Large intestine (tissue), 3 donors: ENCODE data around the gene LSR. TPM values are rescaled to one million over a fixed set of nuclear protein-coding genes. Genes with fewer than 3 reads are reported as not detected.

ENCODE experiments used
- DNase-seq, 2 donors: peaks; one replicate each; pipeline versions ENCODE4 v3.0.0 to v3.0.0-alpha.2; 2013
- H3K27ac ChIP-seq: one replicate; pipeline ENCODE4 v1.5.1; 2013; ENCODE audit warnings: low read length
- H3K27me3 ChIP-seq: 2 replicates; pipeline ENCODE4 v1.6.1; 2013; ENCODE audit warnings: low read length; ENCODE audit not compliant: control insufficient read depth, insufficient read depth
- H3K36me3 ChIP-seq: 2 replicates; pipeline ENCODE4 v1.6.1; 2013; ENCODE audit warnings: low read length; ENCODE audit not compliant: control insufficient read depth, insufficient read depth
- H3K4me1 ChIP-seq: one replicate; pipeline ENCODE4 v1.6.1; 2013; ENCODE audit warnings: low read length; ENCODE audit not compliant: control insufficient read depth, insufficient read depth
- H3K4me3 ChIP-seq: one replicate; pipeline ENCODE4 v1.5.1; 2013; ENCODE audit warnings: low read length
- H3K9me3 ChIP-seq: one replicate; pipeline ENCODE4 v1.6.1; 2013; ENCODE audit warnings: mild to moderate bottlenecking, low read depth, low read length, moderate library complexity; ENCODE audit not compliant: control insufficient read depth
- WGBS: methylation state at CpG from one replicate; pipeline ENCODE4 v1.1.5; 2013; ENCODE audit warnings: low lambda C conversion rate; ENCODE audit not compliant: insufficient coverage; 5-methylcytosine and 5-hydroxymethylcytosine counted together
- polyA plus RNA-seq: library from polyadenylated mRNA; unstranded; fragments of 120-200 nt; gene quantifications from one replicate; pipeline ENCODE4 v1.2.1, GENCODE V29; 2013

The LSR gene
- polyA plus RNA-seq, 1 donor: 99.1 TPM

- no peaks in the 10 kb centered on the region for H3K27me3 ChIP-seq
- peak overlapping the region; percentile 69 for H3K4me3 ChIP-seq
- WGBS: no CpG with 5 or more reads among the region's 100 CpGs
- peak; percentile 58 to 81 for DNase-seq
- H3K4me1 ChIP-seq: peaks cover 9% of the 10 kb centered on the region
- H3K9me3 ChIP-seq: peaks cover 4% of the 10 kb centered on the region
- H3K27ac ChIP-seq: peak overlapping the region; percentile 87
- peaks cover 55% of the 10 kb centered on the region for H3K36me3 ChIP-seq
These were observed 19.2 kb downstream of the LSR start for GRCh38 chr19:35267818-35268535.

GRCh38 chr19:35268536-35269437 is 20.0 kb downstream of the LSR start, which contains the start of gene USF2:
Gene USF2 (plus strand): TSS chr19:35268962. CDS start chr19:35269102, 140 bp downstream.
- no CpG with 5 or more reads among the region's 126 CpGs for WGBS
- H3K27me3 ChIP-seq: no peaks in the 10 kb centered on the region
- H3K27ac ChIP-seq: peak within 1 kb of the TSS; percentile 87
- peaks cover 11% of the 10 kb centered on the region for H3K4me1 ChIP-seq
- peak; percentile 65 to 82 for DNase-seq
- peak within 1 kb of the TSS; percentile 69 for H3K4me3 ChIP-seq
- H3K9me3 ChIP-seq: peaks cover 4% of the 10 kb centered on the region
- peaks cover 57% of the 10 kb centered on the region for H3K36me3 ChIP-seq

DNA sequence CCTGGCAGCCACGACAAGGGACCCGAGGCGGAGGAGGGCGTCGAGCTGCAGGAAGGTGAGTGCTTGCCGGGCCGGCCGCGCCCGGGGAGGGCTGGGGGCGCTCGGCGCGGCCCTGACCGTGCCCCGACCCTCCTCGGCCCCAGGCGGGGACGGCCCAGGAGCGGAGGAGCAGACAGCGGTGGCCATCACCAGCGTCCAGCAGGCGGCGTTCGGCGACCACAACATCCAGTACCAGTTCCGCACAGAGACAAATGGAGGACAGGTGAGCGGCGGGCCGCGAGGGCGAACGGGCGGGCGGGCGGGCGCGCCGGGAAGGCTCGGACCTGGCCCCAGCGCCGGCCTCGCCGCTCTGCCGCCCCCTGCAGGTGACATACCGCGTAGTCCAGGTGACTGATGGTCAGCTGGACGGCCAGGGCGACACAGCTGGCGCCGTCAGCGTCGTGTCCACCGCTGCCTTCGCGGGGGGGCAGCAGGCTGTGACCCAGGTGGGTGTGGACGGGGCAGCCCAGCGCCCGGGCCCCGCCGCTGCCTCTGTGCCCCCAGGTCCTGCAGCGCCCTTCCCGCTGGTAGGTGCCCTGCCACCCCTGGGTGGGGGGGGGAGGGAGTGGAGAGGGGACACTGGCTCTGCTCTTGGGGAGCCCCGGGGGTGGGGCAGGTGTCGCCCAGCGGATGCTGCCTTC is 20.8 kb downstream of the LSR start:
- Histone ChIP-seq H3K4me1 (peaks cover 11% of the 10 kb centered on the region), H3K27me3 (no peaks in the 10 kb centered on the region), H3K4me3 (peak overlapping the region; percentile 40), H3K9me3 (peaks cover 4% of the 10 kb centered on the region), H3K36me3 (peaks cover 57% of the 10 kb centered on the region), H3K27ac (peak overlapping the region; percentile 59)
- peak; percentile 84 to 88 for DNase-seq
- no CpG with 5 or more reads among the region's 66 CpGs for WGBS

GRCh38 chr19:35270381-35270811 is 21.6 kb downstream of the LSR start:
- WGBS: no CpG with 5 or more reads among the region's 16 CpGs
- no peak overlapping the region for H3K27ac ChIP-seq
- H3K36me3 ChIP-seq: peaks cover 58% of the 10 kb centered on the region
- H3K4me1 ChIP-seq: peaks cover 11% of the 10 kb centered on the region
- H3K4me3 ChIP-seq: peak overlapping the region; percentile 40
- H3K9me3 ChIP-seq: peaks cover 4% of the 10 kb centered on the region
- H3K27me3 ChIP-seq: no peaks in the 10 kb centered on the region
- no peak for DNase-seq

DNA sequence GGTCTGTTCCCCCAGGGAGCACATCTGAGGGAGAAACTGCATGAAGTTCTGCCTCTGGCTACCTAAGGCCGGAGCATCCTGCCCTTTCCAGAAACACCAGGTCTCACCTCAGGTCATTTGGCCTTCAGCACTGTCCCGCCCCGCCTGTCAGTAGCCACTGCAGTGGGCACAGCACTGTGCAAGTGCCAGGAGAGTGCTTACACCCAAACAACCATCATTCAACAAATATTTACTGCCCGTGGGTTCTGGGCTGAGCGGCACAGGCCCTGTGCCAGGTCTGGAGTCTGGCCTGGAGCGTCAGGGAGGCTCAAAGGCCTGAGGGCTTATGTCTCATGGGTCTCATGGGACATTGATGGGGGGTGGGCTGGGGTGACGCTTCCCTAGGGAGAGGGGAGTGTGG is 22.7 kb downstream of the LSR start:
- no peak for DNase-seq
- no CpG with 5 or more reads among the region's 7 CpGs for WGBS
- H3K27ac ChIP-seq: no peak overlapping the region
- H3K9me3 ChIP-seq: peaks cover 4% of the 10 kb centered on the region
- H3K27me3 ChIP-seq: no peaks in the 10 kb centered on the region
- no peak overlapping the region for H3K4me3 ChIP-seq
- H3K4me1 ChIP-seq: peaks cover 10% of the 10 kb centered on the region
- peaks cover 61% of the 10 kb centered on the region for H3K36me3 ChIP-seq

GRCh38 chr19:35272122-35272719 is 23.4 kb downstream of the LSR start:
- Histone ChIP-seq H3K4me1 (peaks cover 6% of the 10 kb centered on the region), H3K9me3 (peaks cover 4% of the 10 kb centered on the region), H3K27ac (no peak overlapping the region), H3K4me3 (no peak overlapping the region), H3K27me3 (no peaks in the 10 kb centered on the region), H3K36me3 (peaks cover 64% of the 10 kb centered on the region)
- WGBS: 83% methylated on average over 1 of the region's 16 CpGs
- no peak for DNase-seq

GRCh38 chr19:35272954-35273649 is 24.3 kb downstream of the LSR start:
- no peak overlapping the region for H3K27ac ChIP-seq
- H3K9me3 ChIP-seq: no peaks in the 10 kb centered on the region
- H3K4me1 ChIP-seq: peaks cover 6% of the 10 kb centered on the region
- no peak overlapping the region for H3K4me3 ChIP-seq
- no peaks in the 10 kb centered on the region for H3K27me3 ChIP-seq
- no peak for DNase-seq
- H3K36me3 ChIP-seq: peaks cover 69% of the 10 kb centered on the region
- WGBS: no CpG with 5 or more reads among the region's 10 CpGs

- Histone ChIP-seq H3K27me3 (no peaks in the 10 kb centered on the region), H3K9me3 (no peaks in the 10 kb centered on the region), H3K4me1 (peaks cover 6% of the 10 kb centered on the region), H3K4me3 (no peak overlapping the region), H3K36me3 (peaks cover 73% of the 10 kb centered on the region), H3K27ac (no peak overlapping the region)
- no peak for DNase-seq
- WGBS: no CpG with 5 or more reads among the region's 14 CpGs
These were observed 25.0 kb downstream of the LSR start for GRCh38 chr19:35273686-35274259.

DNA sequence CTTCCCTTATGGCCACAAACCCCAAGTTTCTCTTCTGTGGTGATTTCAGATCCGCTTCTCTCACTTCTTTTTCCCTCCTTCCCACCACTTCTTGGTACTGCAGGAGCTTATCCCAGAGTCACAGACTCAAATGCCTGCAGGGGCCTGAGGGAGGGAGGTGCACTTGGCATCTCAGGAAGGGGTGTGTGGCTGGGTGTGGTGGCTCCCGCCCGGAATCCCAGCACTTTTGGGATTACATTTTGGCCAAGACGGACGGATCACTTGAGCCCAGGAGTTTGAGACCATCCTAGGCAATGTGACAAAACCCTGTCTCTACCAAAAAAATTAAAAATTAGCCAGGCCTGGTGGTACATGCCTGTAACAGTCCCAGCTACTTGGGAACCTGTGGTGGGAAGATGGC is 25.5 kb downstream of the LSR start:
- Histone ChIP-seq H3K4me1 (peaks cover 6% of the 10 kb centered on the region), H3K27ac (no peak overlapping the region), H3K4me3 (no peak overlapping the region), H3K27me3 (no peaks in the 10 kb centered on the region), H3K9me3 (no peaks in the 10 kb centered on the region), H3K36me3 (peaks cover 77% of the 10 kb centered on the region)
- no CpG with 5 or more reads among the region's 5 CpGs for WGBS
- DNase-seq: no peak
